Kidney tubule cell (primary cell): ENCODE measurements around the gene HOXD9.

Source experiments
- DNase-seq: peaks from one replicate; pipeline ENCODE4 v3.0.0-alpha.2; 2018; ENCODE audit warnings: low spot score

Gene HOXD9

GRCh38 chr2:176085861-176086771 lies 36.4 kb upstream of the HOXD9 start:
- DNase-seq: peak; percentile 31

DNA sequence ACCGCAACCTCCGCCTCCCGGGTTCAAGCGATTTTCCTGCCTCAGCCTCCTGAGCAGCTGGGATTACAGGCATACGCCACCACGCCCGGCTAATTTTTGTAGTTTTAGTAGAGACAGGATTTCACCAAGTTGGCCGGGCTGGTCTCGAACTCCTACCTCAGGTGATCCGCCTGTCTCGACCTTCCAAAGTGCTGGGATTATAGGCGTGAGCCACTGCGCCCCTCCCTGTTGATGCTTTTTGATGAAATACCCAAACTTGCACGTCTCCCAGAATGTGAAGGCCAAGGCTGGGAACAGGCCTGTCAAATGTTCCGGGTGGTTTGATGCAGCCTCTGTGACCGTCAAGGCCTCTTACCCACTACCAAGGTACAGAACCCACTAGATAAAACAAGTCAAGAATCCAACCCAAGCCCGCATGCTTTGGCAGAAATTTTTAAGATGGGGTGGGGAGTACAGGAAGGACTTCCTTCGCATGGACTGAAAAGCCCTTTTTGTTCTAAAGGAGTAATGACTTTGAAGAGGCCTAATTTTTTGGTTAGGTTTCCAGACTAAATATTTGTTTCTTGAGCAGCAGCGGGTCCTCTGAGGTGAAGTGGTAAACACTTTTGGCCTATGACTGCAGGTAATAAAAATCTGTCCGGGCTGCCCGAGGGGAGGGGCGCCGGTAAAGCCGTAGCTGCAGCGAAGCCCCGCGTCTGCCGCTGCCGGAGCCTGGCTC lies 35.0 kb upstream of the HOXD9 start:
- no peak for DNase-seq

GRCh38 chr2:176088048-176088936 lies 34.2 kb upstream of the HOXD9 start:
- peak; percentile 51 for DNase-seq

GRCh38 chr2:176088937-176089842 lies 33.3 kb upstream of the HOXD9 start:
- no peak for DNase-seq

GRCh38 chr2:176089843-176090395 lies 32.6 kb upstream of the HOXD9 start:
- DNase-seq: no peak

- no peak for DNase-seq
Measured at GRCh38 chr2:176090862-176091261, 31.7 kb upstream of the HOXD9 start.

DNA sequence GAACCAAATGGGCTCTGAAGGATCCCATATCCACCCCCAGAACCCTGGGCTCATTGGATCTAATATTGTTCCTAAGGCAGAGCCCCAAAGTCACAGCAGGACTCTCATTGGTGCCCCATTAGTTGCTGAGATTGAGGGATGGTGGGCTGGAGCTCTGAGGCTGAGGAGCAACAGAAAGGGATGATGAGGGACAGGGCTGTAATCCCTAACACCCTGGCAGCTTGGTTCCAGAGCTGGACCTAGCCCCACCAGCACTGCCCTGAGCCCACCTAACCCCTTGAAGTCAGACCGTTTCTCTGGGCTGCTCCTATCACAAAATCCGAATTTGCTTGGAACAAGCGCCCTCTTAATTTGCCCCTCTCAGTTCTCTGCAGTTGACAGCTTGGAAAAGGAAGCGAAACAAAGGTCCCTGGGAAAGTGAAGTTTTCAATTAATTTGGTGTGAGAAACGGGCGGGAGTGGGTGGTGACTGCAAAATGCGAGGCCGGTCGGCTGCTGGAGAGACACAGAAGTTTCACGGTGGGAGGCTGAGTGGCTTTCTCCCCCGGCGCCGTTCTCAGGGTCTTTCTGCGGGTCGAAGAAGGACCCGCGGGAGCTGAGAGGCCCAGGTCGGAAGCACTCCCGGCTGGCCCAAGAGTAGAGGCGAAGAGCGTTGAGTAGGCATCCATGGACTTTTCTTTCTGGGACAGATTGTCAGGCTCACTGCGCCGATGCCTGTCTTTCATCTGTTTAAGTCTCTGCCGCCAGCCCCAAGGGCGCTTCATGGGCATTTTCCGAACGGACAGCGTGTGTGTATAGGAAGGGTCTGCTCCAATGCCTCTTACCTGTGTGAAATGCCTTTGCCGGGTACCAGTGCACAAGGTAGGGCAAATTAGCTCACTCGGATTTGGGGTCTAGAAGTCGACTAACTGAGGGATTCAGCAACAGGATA lies 30.9 kb upstream of the HOXD9 start:
- DNase-seq: no peak

DNA sequence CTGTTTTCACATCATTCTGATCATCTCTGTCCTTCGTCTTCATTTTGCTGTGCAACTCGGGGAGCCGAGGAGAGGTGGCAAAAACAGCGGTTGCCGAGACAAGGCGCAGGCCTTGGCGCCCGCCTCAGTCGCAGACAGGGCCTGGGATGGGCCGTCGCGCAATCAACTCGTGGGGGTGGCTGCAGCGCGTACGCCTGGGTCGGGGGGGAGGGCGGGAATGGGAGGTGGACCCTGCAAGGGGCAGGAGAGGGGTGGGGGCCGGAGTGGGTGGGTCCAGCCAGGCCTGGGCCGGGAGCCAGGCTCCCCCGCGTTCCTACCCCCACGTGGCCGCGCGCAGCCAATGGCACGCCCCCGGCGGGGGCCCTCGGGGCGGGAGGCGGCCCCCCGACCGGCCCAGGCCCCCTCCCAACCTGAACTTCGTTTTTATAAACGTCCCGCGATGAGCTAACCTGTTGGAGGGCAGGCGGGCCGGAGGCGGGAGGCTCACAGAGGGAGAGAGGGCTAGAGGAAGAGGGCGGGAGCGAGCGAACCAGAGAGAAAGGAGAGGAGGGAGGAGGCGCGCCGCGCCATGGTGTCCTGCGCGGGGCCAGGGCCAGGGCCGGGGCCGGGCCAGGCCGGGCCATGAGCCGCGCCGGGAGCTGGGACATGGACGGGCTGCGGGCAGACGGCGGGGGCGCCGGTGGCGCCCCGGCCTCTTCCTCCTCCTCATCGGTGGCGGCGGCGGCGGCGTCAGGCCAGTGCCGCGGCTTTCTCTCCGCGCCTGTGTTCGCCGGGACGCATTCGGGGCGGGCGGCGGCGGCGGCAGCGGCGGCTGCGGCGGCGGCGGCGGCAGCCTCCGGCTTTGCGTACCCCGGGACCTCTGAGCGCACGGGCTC lies 30.0 kb upstream of the HOXD9 start, which contains the start of gene HOXD13:
HOXD13 (plus strand) TSS at position 452 of the 875 bp plus-strand sequence; CDS start at position 622, 170 bp downstream.
- DNase-seq: no peak

- DNase-seq: no peak
Measured at GRCh38 chr2:176093145-176093897, 29.2 kb upstream of the HOXD9 start.

DNA sequence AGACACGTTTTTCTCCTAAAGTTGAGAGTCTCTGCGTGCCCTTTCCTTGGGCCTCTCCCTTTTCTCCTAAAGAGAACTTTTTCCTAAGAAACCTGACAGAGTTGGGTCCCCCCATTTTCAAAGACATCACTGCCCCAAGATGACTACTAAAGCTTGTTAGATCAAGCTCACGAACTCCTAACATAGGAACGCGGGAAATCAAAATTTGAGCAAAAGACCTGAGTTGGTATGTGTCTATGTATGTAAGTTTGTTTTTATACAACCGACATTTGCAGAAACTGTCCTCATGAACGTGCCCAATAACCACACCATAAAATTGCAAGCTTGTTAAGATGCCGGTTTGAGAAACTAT lies 28.6 kb upstream of the HOXD9 start:
- DNase-seq: no peak

GRCh38 chr2:176094349-176094748 lies 28.2 kb upstream of the HOXD9 start:
- DNase-seq: no peak

- no peak for DNase-seq
Measured at GRCh38 chr2:176095421-176095820, 27.1 kb upstream of the HOXD9 start.

- no peak for DNase-seq
Measured at GRCh38 chr2:176096243-176096985, 26.1 kb upstream of the HOXD9 start.

GRCh38 chr2:176096986-176097819 lies 25.3 kb upstream of the HOXD9 start:
- peak; percentile 74 for DNase-seq

- DNase-seq: no peak
Measured at GRCh38 chr2:176097820-176098365, 24.6 kb upstream of the HOXD9 start.
